B cell (primary cell): ENCODE results near the gene UBE2Q2. TPM values are rescaled to one million over a fixed set of nuclear protein-coding genes. Genes with fewer than 3 reads are reported as not detected.

ENCODE experiments used
- ATAC-seq: fragments of 200-7000 bp; cut with Tn5 transposase; one replicate; pipeline ENCODE4 v1.10.0; 2021; ENCODE audit warnings: low read depth, mild to moderate bottlenecking, moderate number of reproducible peaks, moderate library complexity
- CTCF ChIA-PET: fragments of 350-600 bp; sonication (Branson Sonifier 250); formaldehyde crosslinking; loops from one replicate; lab custom pipeline; 2021; ENCODE audit warnings: antibody characterized with exemption, inconsistent platforms; lab: Charles Lee
- POLR2A ChIA-PET: fragments of 350-600 bp; sonication (Branson Sonifier 250); formaldehyde crosslinking; loops from one replicate; lab custom pipeline; 2021; ENCODE audit warnings: antibody characterized with exemption; lab: Charles Lee
- DNase-seq: peaks from one replicate; pipeline ENCODE4 v3.0.0; 2013
- H2AFZ ChIP-seq: 2 replicates; pipeline ENCODE4 v1.6.1; 2012; ENCODE audit warnings: mild to moderate bottlenecking, low read depth, low read length; ENCODE audit not compliant: insufficient read depth, poor library complexity, severe bottlenecking
- H3K27ac ChIP-seq, 2 donors: 1 replicate in 1 of 2; 2 replicates in 1 of 2; pipeline ENCODE4 v1.5.1; 2012 to 2013; ENCODE audit warnings: low read length in 2 of 2, mild to moderate bottlenecking in 2 of 2, moderate library complexity in 1 of 2
- H3K27me3 ChIP-seq, 4 experiments: fragments of 200-600 bp in 1 of 4; sonication (generic) in 1 of 4; replicated peaks in 1 of 4; 1 replicate in 2 of 4; 2 replicates in 2 of 4; pipeline versions ENCODE4 v1.6.1 to v1.7.0; 2013 to 2016; ENCODE audit warnings: low read length in 3 of 4, mild to moderate bottlenecking in 2 of 4, mixed read lengths in 1 of 4, moderate library complexity in 1 of 4; ENCODE audit not compliant: insufficient read depth in 4 of 4, control insufficient read depth in 3 of 4; ENCODE audit errors: control extremely low read depth in 1 of 4
- H3K36me3 ChIP-seq, 2 experiments: replicated peaks in 1 of 2; 1 replicate in 1 of 2; 2 replicates in 1 of 2; pipeline versions ENCODE4 v1.6.1 to v1.7.1; 2013; ENCODE audit warnings: low read length in 1 of 2; ENCODE audit not compliant: insufficient read depth in 2 of 2, control insufficient read depth in 1 of 2; ENCODE audit errors: control extremely low read depth in 1 of 2, extremely low read depth in 1 of 2
- H3K4me1 ChIP-seq, 2 donors: fragments of 200-600 bp in 1 of 2; sonication (generic) in 1 of 2; 1 replicate in 1 of 2; 2 replicates in 1 of 2; pipeline versions ENCODE4 v1.5.1 to v1.6.1; 2013 to 2017; ENCODE audit warnings: low read length in 2 of 2; ENCODE audit not compliant: control insufficient read depth in 2 of 2, insufficient read depth in 2 of 2
- H3K4me2 ChIP-seq: replicated peaks from 2 replicates; pipeline ENCODE3; 2012; ENCODE audit warnings: mild to moderate bottlenecking, low read depth, low read length; ENCODE audit not compliant: poor library complexity, severe bottlenecking
- H3K4me3 ChIP-seq, 5 experiments: fragments of 200-600 bp in 1 of 5; sonication (generic) in 1 of 5; 1 replicate in 3 of 5; 2 replicates in 2 of 5; pipeline versions ENCODE4 v1.5.1 to v1.7.0; 2011 to 2016; ENCODE audit warnings: low read length in 4 of 5, mild to moderate bottlenecking in 4 of 5, low read depth in 2 of 5, control low read depth in 1 of 5, moderate library complexity in 1 of 5; ENCODE audit not compliant: insufficient read depth in 1 of 5; ENCODE audit errors: control extremely low read depth in 1 of 5, extremely low read depth in 1 of 5
- H3K79me2 ChIP-seq: fragments of 200-600 bp; sonication (generic); one replicate; pipeline ENCODE4 v1.6.0; 2016; ENCODE audit warnings: low read length; ENCODE audit not compliant: control insufficient read depth, insufficient read depth
- H3K9ac ChIP-seq: fragments of 200-600 bp; sonication (generic); 2 replicates; pipeline ENCODE4 v1.6.1; 2017; ENCODE audit warnings: mild to moderate bottlenecking, low read length, moderate library complexity
- H3K9me3 ChIP-seq, 3 donors: one replicate each; pipeline versions ENCODE4 v1.6.1 to v1.7.1; 2013; ENCODE audit warnings: low read length in 2 of 3; ENCODE audit not compliant: control insufficient read depth in 2 of 3, insufficient read depth in 1 of 3; ENCODE audit errors: control extremely low read depth in 1 of 3
- H4K20me1 ChIP-seq: 2 replicates; pipeline ENCODE4 v1.6.0; 2012; ENCODE audit warnings: mild to moderate bottlenecking, low read length; ENCODE audit not compliant: insufficient read depth, control insufficient read depth, poor library complexity, severe bottlenecking
- H3K27ac Mint-ChIP-seq: one replicate; pipeline ENCODE4 v1.8.0; 2021; ENCODE audit warnings: mixed read lengths
- H3K27me3 Mint-ChIP-seq: one replicate; pipeline ENCODE4 v1.8.0; 2021; ENCODE audit warnings: mixed read lengths
- H3K4me1 Mint-ChIP-seq: one replicate; pipeline ENCODE4 v1.8.0; 2021; ENCODE audit warnings: mixed read lengths
- H3K4me3 Mint-ChIP-seq: one replicate; pipeline ENCODE4 v1.8.0; 2021; ENCODE audit warnings: mixed read lengths
- H3K9me3 Mint-ChIP-seq: one replicate; pipeline ENCODE4 v1.8.0; 2022; ENCODE audit warnings: mixed read lengths; ENCODE audit not compliant: insufficient read depth
- CTCF ChIP-seq: fragments of 200-600 bp; IDR thresholded peaks from one replicate; pipeline ENCODE4 v1.8.0; 2022; ENCODE audit warnings: antibody characterized with exemption, mild to moderate bottlenecking
- EZH2 ChIP-seq: IDR thresholded peaks from 2 replicates; pipeline ENCODE4 v1.6.1; 2012; ENCODE audit warnings: borderline replicate concordance, low read depth, mild to moderate bottlenecking, moderate library complexity, low read length; ENCODE audit not compliant: insufficient read depth, poor library complexity, severe bottlenecking
- WGBS: methylation state at CpG from one replicate; pipeline ENCODE4 v1.1.5; 2013; ENCODE audit warnings: missing lambda C conversion rate; ENCODE audit not compliant: insufficient coverage; 5-methylcytosine and 5-hydroxymethylcytosine counted together
- intact Hi-C: fragments of 100-400 bp; cut with micrococcal nuclease; formaldehyde crosslinking; loops from one replicate; pipeline ENCODE4 v1.10.0; 2022
- polyA plus RNA-seq: library from polyadenylated mRNA; depleted of rRNA; stranded (reverse); fragments of >200 nt; gene quantifications from 2 replicates; pipeline ENCODE4 v1.2.3, GENCODE V29; 2012
- total RNA-seq, 2 donors: library from RNA; stranded (reverse); fragments of 120-200 nt in 1 of 2; gene quantifications; 1 replicate in 1 of 2; 2 replicates in 1 of 2; pipeline versions ENCODE4 v1.2.3 to v1.2.4, GENCODE V29; 2013 to 2022

UBE2Q2 gene
- total and polyA plus RNA-seq, 2 donors (not counting 1 experiment from before 2014, with no cell fraction given), result 11.4 to 33.6 TPM

- no peak overlapping the region for H3K27ac Mint-ChIP-seq
- CTCF ChIA-PET, result no interaction called here
- Histone ChIP-seq H3K9ac (no peak overlapping the region), H3K4me3 (no peak overlapping the region), H4K20me1 (no peaks in the 10 kb centered on the region), H3K79me2 (no peaks in the 10 kb centered on the region), H3K27ac (no peak overlapping the region), H3K4me2 (no peak overlapping the region), H2AFZ (no peak overlapping the region), H3K27me3 (peaks cover 0 to 6% (median 0%) of the 10 kb centered on the region in 4 experiments), H3K9me3 (no peaks in the 10 kb centered on the region), H3K4me1 (no peaks in the 10 kb centered on the region), H3K36me3 (no peaks in the 10 kb centered on the region)
- POLR2A ChIA-PET, result no interaction called here
- intact Hi-C loops, result no loop called here
- no peaks in the 10 kb centered on the region for H3K4me1 Mint-ChIP-seq
- H3K9me3 Mint-ChIP-seq, result no peaks in the 10 kb centered on the region
- TF ChIP-seq CTCF, result no peak
- no peak for TF ChIP-seq EZH2
- peaks cover 10% of the 10 kb centered on the region for H3K27me3 Mint-ChIP-seq
- H3K4me3 Mint-ChIP-seq, result no peak overlapping the region
- WGBS, result no CpG with 5 or more reads among the region's 1 CpG
- no peak for ATAC-seq
- DNase-seq, result no peak
Measured at GRCh38 chr15:75943713-75944215, 100.5 kb downstream of the UBE2Q2 start.

- Histone ChIP-seq H3K9ac (no peak overlapping the region), H3K27me3 (peaks cover 0 to 6% (median 0%) of the 10 kb centered on the region in 4 experiments), H3K79me2 (no peaks in the 10 kb centered on the region), H3K4me2 (no peak overlapping the region), H3K9me3 (no peaks in the 10 kb centered on the region), H3K4me1 (no peaks in the 10 kb centered on the region), H3K4me3 (no peak overlapping the region), H4K20me1 (no peaks in the 10 kb centered on the region), H2AFZ (no peak overlapping the region), H3K27ac (no peak overlapping the region), H3K36me3 (no peaks in the 10 kb centered on the region)
- no peak for TF ChIP-seq CTCF
- TF ChIP-seq EZH2, result no peak
- no peaks in the 10 kb centered on the region for H3K4me1 Mint-ChIP-seq
- 67% methylated on average over 1 of the region's 4 CpGs for WGBS
- ATAC-seq, result no peak
- no peak for DNase-seq
- no peak overlapping the region for H3K27ac Mint-ChIP-seq
- ChIA-PET CTCF (interaction anchor here (1.0 kb wide), 1 partner anchor 30 kb away, joined by 3 read pairs; no protein-coding TSS in a partner anchor), POLR2A (no interaction called here)
- H3K27me3 Mint-ChIP-seq, result peaks cover 13% of the 10 kb centered on the region
- intact Hi-C loops, result no loop called here
- no peaks in the 10 kb centered on the region for H3K9me3 Mint-ChIP-seq
- H3K4me3 Mint-ChIP-seq, result no peak overlapping the region
Measured at GRCh38 chr15:75945953-75946352, 102.7 kb downstream of the UBE2Q2 start.
